ENCODE results near the gene GPR160.
"Not testable (repeated sequence)": the region's sequence is repeated elsewhere in the genome, so short reads cannot be mapped to it uniquely, and the experiment has no call there.

Gene GPR160

GRCh38 chr3:170003881-170004356 is 33.9 kb upstream of the GPR160 start:
- H3K27ac ChIP-seq (ENCODE audit: low read depth, low read length): no peak overlapping the region
- H3K4me1 ChIP-seq (ENCODE audit: control insufficient read depth, insufficient read depth, low read length, unreplicated experiment): peaks cover 4% of the 10 kb centered on the region

DNA sequence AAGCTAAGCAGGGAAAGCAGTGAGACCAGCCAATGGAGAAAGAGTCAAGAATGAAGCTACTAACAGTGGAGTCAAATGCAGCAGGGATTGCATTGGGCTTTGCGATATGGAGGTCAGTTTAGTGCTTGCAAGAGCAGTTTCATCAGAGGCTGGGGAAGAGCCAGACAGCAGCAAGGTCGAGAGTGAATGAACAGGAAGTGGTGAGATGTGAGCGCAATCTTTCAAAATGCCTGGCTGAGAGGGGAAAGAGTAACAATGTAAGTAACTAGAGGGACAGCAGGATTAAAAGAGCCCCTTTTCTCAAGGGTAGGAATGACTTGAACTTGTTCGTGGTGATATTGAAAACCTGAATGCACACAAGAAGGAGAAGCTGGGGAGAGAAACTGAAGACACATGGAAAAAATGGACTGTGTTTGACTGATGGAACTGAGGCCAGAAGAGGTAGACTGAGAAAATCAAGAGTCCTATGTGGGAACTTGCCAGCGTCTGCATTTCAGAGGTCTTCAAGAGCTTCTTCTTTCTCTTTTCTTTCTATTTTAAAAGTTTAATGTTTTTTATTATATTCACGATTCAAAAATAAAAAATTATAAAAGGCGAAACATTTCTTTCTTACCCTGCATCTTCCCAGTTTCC is 30.6 kb upstream of the GPR160 start:
- H3K4me1 ChIP-seq (ENCODE audit: control insufficient read depth, insufficient read depth, low read length, unreplicated experiment): no peaks in the 10 kb centered on the region
- no peaks in the 10 kb centered on the region for H3K79me2 ChIP-seq (ENCODE audit: control insufficient read depth, insufficient read depth, low read length, unreplicated experiment)
- H3K4me3 ChIP-seq (ENCODE audit: low read depth, low read length): no peak overlapping the region
- H3K27me3 ChIP-seq (ENCODE audit: insufficient read depth, low read length): no peaks in the 10 kb centered on the region
- no peaks in the 10 kb centered on the region for H3K36me3 ChIP-seq (ENCODE audit: insufficient read depth, low read length)
- no peak overlapping the region for H3K27ac ChIP-seq (ENCODE audit: low read depth, low read length)
- H2AFZ ChIP-seq (ENCODE audit: low read length, unreplicated experiment): peak overlapping the region; percentile 16

More at GRCh38 chr3:170003881-170004356, 33.9 kb upstream of the GPR160 start:
- H3K27me3 ChIP-seq (ENCODE audit: insufficient read depth, low read length): no peaks in the 10 kb centered on the region
- H3K36me3 ChIP-seq (ENCODE audit: insufficient read depth, low read length): peaks cover 5% of the 10 kb centered on the region; the same call in 1 of the 2 replicates
- no peak overlapping the region for H3K4me3 ChIP-seq (ENCODE audit: low read depth, low read length)
- no peaks in the 10 kb centered on the region for H3K79me2 ChIP-seq (ENCODE audit: control insufficient read depth, insufficient read depth, low read length, unreplicated experiment)
- no peak overlapping the region for H2AFZ ChIP-seq (ENCODE audit: low read length, unreplicated experiment)

DNA sequence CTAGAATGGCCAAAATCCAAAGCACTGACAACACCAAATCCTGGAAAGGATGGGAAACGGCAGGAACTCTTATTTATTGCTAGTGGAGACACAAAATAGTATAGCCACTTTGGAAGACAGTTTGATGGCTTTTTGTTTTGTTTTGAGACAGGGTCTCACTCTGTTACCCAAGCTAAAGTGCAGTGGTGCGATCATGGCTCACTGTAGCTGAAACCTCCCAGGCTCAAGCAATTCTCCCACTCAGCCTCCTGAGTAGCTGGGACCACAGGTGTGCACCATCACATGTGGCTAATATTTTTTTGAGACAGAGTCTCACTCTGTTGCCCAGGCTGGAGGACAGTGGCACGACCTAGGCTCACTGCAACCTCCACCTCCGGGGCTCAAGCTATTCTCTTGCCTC is 27.3 kb upstream of the GPR160 start:
- Histone ChIP-seq H3K36me3 (ENCODE audit: insufficient read depth, low read length) (no peaks in the 10 kb centered on the region), H3K79me2 (ENCODE audit: control insufficient read depth, insufficient read depth, low read length, unreplicated experiment) (no peaks in the 10 kb centered on the region), H3K4me1 (ENCODE audit: control insufficient read depth, insufficient read depth, low read length, unreplicated experiment) (no peaks in the 10 kb centered on the region), H3K27me3 (ENCODE audit: insufficient read depth, low read length) (no peaks in the 10 kb centered on the region), H3K4me3 (ENCODE audit: low read depth, low read length) (no peak overlapping the region), H3K27ac (ENCODE audit: low read depth, low read length) (no peak overlapping the region), H2AFZ (ENCODE audit: low read length, unreplicated experiment) (no peak overlapping the region)

GRCh38 chr3:170012683-170013400 is 25.0 kb upstream of the GPR160 start:
- H3K36me3 ChIP-seq (ENCODE audit: insufficient read depth, low read length): no peaks in the 10 kb centered on the region
- H3K27me3 ChIP-seq (ENCODE audit: insufficient read depth, low read length): peaks cover 4% of the 10 kb centered on the region; the same call in 1 of the 2 replicates
- H2AFZ ChIP-seq (ENCODE audit: low read length, unreplicated experiment): peak overlapping the region; percentile 45
- H3K4me1 ChIP-seq (ENCODE audit: control insufficient read depth, insufficient read depth, low read length, unreplicated experiment): no peaks in the 10 kb centered on the region
- H3K27ac ChIP-seq (ENCODE audit: low read depth, low read length): no peak overlapping the region
- H3K79me2 ChIP-seq (ENCODE audit: control insufficient read depth, insufficient read depth, low read length, unreplicated experiment): no peaks in the 10 kb centered on the region
- H3K4me3 ChIP-seq (ENCODE audit: low read depth, low read length): no peak overlapping the region

- peaks cover 4% of the 10 kb centered on the region; the same call in 1 of the 2 replicates for H3K27me3 ChIP-seq (ENCODE audit: insufficient read depth, low read length)
- H3K36me3 ChIP-seq (ENCODE audit: insufficient read depth, low read length): no peaks in the 10 kb centered on the region
- no peaks in the 10 kb centered on the region for H3K4me1 ChIP-seq (ENCODE audit: control insufficient read depth, insufficient read depth, low read length, unreplicated experiment)
- no peak overlapping the region for H3K4me3 ChIP-seq (ENCODE audit: low read depth, low read length)
- H2AFZ ChIP-seq (ENCODE audit: low read length, unreplicated experiment): no peak overlapping the region
- no peaks in the 10 kb centered on the region for H3K79me2 ChIP-seq (ENCODE audit: control insufficient read depth, insufficient read depth, low read length, unreplicated experiment)
- H3K27ac ChIP-seq (ENCODE audit: low read depth, low read length): no peak overlapping the region
Observed at GRCh38 chr3:170016057-170016456, 21.7 kb upstream of the GPR160 start.

DNA sequence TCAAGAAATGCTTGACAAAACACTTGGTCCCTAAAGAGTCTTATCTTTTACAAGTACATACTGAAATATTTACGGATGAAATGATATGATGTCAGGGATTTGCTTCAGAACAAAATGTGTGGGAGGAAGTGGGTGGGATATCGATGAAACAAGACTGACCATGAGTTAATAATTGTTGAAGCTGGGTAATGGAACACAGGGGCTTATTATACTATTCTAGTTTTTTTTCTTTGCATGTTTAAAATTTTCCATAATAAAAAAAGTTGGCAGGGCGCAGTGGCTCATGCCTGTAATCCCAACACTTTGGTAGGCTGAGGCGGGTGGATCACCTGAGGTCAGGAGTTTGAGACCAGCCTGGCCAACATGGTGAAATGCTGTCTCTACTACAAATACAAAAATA is 18.5 kb upstream of the GPR160 start:
- not testable (repeated sequence) for H3K27me3 ChIP-seq (ENCODE audit: insufficient read depth, low read length); H2AFZ ChIP-seq (ENCODE audit: low read length, unreplicated experiment); H3K36me3 ChIP-seq (ENCODE audit: insufficient read depth, low read length); H3K4me3 ChIP-seq (ENCODE audit: low read depth, low read length); H3K27ac ChIP-seq (ENCODE audit: low read depth, low read length); H3K79me2 ChIP-seq (ENCODE audit: control insufficient read depth, insufficient read depth, low read length, unreplicated experiment); H3K4me1 ChIP-seq (ENCODE audit: control insufficient read depth, insufficient read depth, low read length, unreplicated experiment)

DNA sequence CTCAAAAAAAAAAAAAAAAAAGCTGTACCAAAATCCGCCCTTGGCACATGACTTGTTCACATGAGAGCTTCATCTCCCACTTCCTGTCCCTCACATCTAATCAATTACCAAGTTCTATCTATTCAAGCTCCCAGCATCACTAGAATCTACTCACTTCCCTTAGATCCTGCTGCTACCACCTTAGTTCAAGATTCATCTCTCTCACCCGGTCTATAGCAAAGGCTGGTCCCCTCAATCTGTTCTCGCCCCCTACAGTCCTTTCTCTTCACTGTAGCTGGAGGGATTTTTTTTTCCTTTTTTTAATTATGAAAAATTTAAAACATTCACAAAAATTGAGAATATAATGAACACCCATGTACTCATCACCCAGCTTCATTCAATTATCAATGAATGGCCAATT is 16.7 kb upstream of the GPR160 start:
- Histone ChIP-seq H2AFZ (ENCODE audit: low read length, unreplicated experiment) (no peak overlapping the region), H3K27me3 (ENCODE audit: insufficient read depth, low read length) (peaks cover 4% of the 10 kb centered on the region; the same call in 1 of the 2 replicates), H3K36me3 (ENCODE audit: insufficient read depth, low read length) (no peaks in the 10 kb centered on the region), H3K4me3 (ENCODE audit: low read depth, low read length) (no peak overlapping the region), H3K79me2 (ENCODE audit: control insufficient read depth, insufficient read depth, low read length, unreplicated experiment) (no peaks in the 10 kb centered on the region), H3K27ac (ENCODE audit: low read depth, low read length) (no peak overlapping the region), H3K4me1 (ENCODE audit: control insufficient read depth, insufficient read depth, low read length, unreplicated experiment) (no peaks in the 10 kb centered on the region)

DNA sequence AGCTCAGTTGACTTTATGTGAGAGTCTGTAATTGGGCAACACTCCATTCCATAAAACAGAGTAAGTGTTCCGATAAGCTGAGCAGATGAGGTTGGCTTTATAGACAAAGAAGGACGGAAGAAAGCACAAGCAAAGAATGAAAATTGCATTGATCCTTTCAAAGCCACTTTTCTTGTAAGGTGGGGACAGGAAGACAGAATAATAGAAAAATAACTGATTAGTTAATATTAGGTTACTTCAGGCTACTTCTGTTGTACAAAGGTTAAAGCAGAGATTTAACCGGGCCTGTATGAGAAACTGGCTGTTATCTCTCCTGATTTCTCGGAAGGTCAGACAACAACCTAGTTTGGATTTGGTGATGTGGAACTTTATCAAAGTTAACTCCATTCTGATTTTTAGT is 15.5 kb upstream of the GPR160 start:
- H3K4me1 ChIP-seq (ENCODE audit: control insufficient read depth, insufficient read depth, low read length, unreplicated experiment): no peaks in the 10 kb centered on the region
- H3K36me3 ChIP-seq (ENCODE audit: insufficient read depth, low read length): no peaks in the 10 kb centered on the region
- H3K79me2 ChIP-seq (ENCODE audit: control insufficient read depth, insufficient read depth, low read length, unreplicated experiment): no peaks in the 10 kb centered on the region
- no peaks in the 10 kb centered on the region for H3K27me3 ChIP-seq (ENCODE audit: insufficient read depth, low read length)
- no peak overlapping the region for H3K4me3 ChIP-seq (ENCODE audit: low read depth, low read length)
- H2AFZ ChIP-seq (ENCODE audit: low read length, unreplicated experiment): no peak overlapping the region
- H3K27ac ChIP-seq (ENCODE audit: low read depth, low read length): no peak overlapping the region

GRCh38 chr3:170023165-170023564 is 14.6 kb upstream of the GPR160 start:
- H3K4me1 ChIP-seq (ENCODE audit: control insufficient read depth, insufficient read depth, low read length, unreplicated experiment): no peaks in the 10 kb centered on the region
- no peaks in the 10 kb centered on the region for H3K36me3 ChIP-seq (ENCODE audit: insufficient read depth, low read length)
- H3K27ac ChIP-seq (ENCODE audit: low read depth, low read length): no peak overlapping the region
- no peaks in the 10 kb centered on the region for H3K27me3 ChIP-seq (ENCODE audit: insufficient read depth, low read length)
- H2AFZ ChIP-seq (ENCODE audit: low read length, unreplicated experiment): no peak overlapping the region
- H3K79me2 ChIP-seq (ENCODE audit: control insufficient read depth, insufficient read depth, low read length, unreplicated experiment): no peaks in the 10 kb centered on the region
- no peak overlapping the region for H3K4me3 ChIP-seq (ENCODE audit: low read depth, low read length)

- H3K79me2 ChIP-seq (ENCODE audit: control insufficient read depth, insufficient read depth, low read length, unreplicated experiment): no peaks in the 10 kb centered on the region
- H2AFZ ChIP-seq (ENCODE audit: low read length, unreplicated experiment): no peak overlapping the region
- no peaks in the 10 kb centered on the region for H3K27me3 ChIP-seq (ENCODE audit: insufficient read depth, low read length)
- H3K27ac ChIP-seq (ENCODE audit: low read depth, low read length): no peak overlapping the region
- H3K4me1 ChIP-seq (ENCODE audit: control insufficient read depth, insufficient read depth, low read length, unreplicated experiment): no peaks in the 10 kb centered on the region
- H3K36me3 ChIP-seq (ENCODE audit: insufficient read depth, low read length): no peaks in the 10 kb centered on the region
- no peak overlapping the region for H3K4me3 ChIP-seq (ENCODE audit: low read depth, low read length)
Observed at GRCh38 chr3:170024581-170024980, 13.2 kb upstream of the GPR160 start.
